Ascending aorta (tissue), 2 donors: Measurements from ENCODE around the gene MCTP1. TPM values are rescaled to one million over a fixed set of nuclear protein-coding genes. Genes with fewer than 3 reads are reported as not detected.
"Not testable (repeated sequence)": the region's sequence is repeated elsewhere in the genome, so short reads cannot be mapped to it uniquely, and the experiment has no call there.

Experiments
- DNase-seq, 2 donors: peaks; one replicate each; pipeline ENCODE4 v3.0.0-alpha.2; 2019; ENCODE audit warnings: low spot score in 2 of 2
- H3K27ac ChIP-seq, 2 donors: fragments of 200-600 bp; sonication (generic); one replicate each; pipeline ENCODE4 v1.5.1; 2016 to 2017; ENCODE audit warnings: mild to moderate bottlenecking in 1 of 2
- H3K27me3 ChIP-seq: fragments of 200-600 bp; sonication (generic); one replicate; pipeline ENCODE4 v1.5.1; 2017
- H3K36me3 ChIP-seq, 2 donors: fragments of 200-600 bp; sonication (generic); one replicate each; pipeline ENCODE4 v1.5.1; 2016
- H3K4me1 ChIP-seq, 2 donors: fragments of 200-600 bp; sonication (generic); one replicate each; pipeline ENCODE4 v1.5.1; 2016 to 2017; ENCODE audit warnings: mild to moderate bottlenecking in 1 of 2
- H3K4me3 ChIP-seq, 2 donors: fragments of 200-600 bp; sonication (generic); one replicate each; pipeline ENCODE4 v1.5.1; 2016 to 2017; ENCODE audit warnings: mild to moderate bottlenecking in 1 of 2
- H3K9me3 ChIP-seq, 2 donors: fragments of 200-600 bp; sonication (generic); one replicate each; pipeline ENCODE4 v1.5.1; 2016
- CTCF ChIP-seq, 3 experiments: fragments of 200-600 bp in 2 of 3; fragments of 450-650 bp in 1 of 3; sonication (generic) in 2 of 3; IDR thresholded peaks; one replicate each; pipeline ENCODE4 v1.5.1; 2016 to 2019; ENCODE audit warnings: antibody characterized with exemption in 3 of 3, mild to moderate bottlenecking in 1 of 3, moderate library complexity in 1 of 3
- intact Hi-C: fragments of 100-400 bp; cut with DNase I; formaldehyde crosslinking; loops from one replicate; pipeline ENCODE4 v1.15.1; 2023
- total RNA-seq: library from RNA; depleted of rRNA; stranded (reverse); fragments of >200 nt; gene quantifications from one replicate; pipeline ENCODE4 v1.1.0, GENCODE V29; 2016

The MCTP1 gene
- total RNA-seq, 1 donor from 2014 or later: 112 TPM

DNA sequence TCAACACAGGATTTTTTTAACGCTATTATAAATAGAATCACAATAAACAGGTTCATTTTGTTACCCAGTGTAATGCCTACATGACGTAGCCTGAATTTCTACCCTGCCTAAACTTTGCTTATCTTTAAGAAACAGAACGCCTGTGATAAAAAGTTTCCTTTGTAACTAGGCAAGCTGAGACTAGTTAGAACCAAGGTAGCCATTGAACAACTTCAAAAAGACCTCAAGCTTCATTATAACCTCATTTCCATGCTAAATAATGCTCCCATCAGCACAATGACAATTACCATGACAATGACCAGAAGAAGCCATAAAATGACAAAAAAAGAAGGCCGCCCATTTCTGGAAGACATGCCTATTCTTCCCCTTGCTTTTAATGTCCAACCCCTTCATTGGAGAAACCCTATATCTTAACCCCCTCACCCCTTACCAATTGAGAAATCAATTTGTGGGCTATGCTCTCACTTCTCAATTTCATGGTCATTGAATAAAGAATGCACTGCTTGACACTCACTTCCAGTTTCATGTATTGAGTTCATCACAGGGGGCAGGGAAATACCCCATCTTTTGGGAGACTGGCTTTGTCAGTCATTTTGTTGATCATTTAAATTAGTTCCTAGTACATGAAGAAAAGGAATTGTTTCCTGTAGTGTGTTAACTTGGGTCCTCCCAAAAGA lies 276.8 kb downstream of the MCTP1 start:
- no peaks in the 10 kb centered on the region for H3K27me3 ChIP-seq
- intact Hi-C loops: no loop called here
- no peak for TF ChIP-seq CTCF (IDR thresholded peaks at IDR 0.05)
- H3K4me1 ChIP-seq: no peaks in the 10 kb centered on the region
- peaks cover 0 to 7% of the 10 kb centered on the region in 2 donors for H3K9me3 ChIP-seq
- DNase-seq: no peak
- H3K27ac ChIP-seq: no peak overlapping the region
- no peak overlapping the region for H3K4me3 ChIP-seq
- no peaks in the 10 kb centered on the region for H3K36me3 ChIP-seq

GRCh38 chr5:95005811-95006210 lies 279.1 kb downstream of the MCTP1 start:
- H3K4me3 ChIP-seq: no peak overlapping the region
- no peak for DNase-seq
- TF ChIP-seq CTCF (IDR thresholded peaks at IDR 0.05): no peak
- H3K36me3 ChIP-seq: no peaks in the 10 kb centered on the region
- intact Hi-C loops: no loop called here
- H3K27me3 ChIP-seq: no peaks in the 10 kb centered on the region
- H3K4me1 ChIP-seq: no peaks in the 10 kb centered on the region
- H3K9me3 ChIP-seq: peaks cover 0 to 7% of the 10 kb centered on the region in 2 donors
- no peak overlapping the region for H3K27ac ChIP-seq

DNA sequence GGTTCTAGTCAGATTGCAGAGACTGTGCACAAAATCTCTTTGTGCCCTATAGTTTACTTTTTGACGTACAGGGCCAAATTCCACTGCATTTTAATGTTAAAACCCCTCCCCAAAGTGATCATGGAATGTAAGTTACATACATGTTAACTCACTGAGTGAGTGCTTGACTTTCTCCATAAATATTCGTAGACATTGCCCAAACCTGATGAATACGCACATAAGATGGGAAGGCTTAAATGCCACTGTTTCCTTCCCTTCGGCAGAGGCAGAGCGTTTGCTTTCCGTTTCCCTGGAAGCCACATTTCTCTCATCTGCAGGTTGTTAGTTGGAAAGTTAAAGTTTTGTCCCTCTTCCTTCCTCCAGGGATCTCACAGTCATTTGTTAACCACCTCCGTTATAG lies 286.2 kb downstream of the MCTP1 start:
- H3K36me3 ChIP-seq: no peaks in the 10 kb centered on the region
- no peak for TF ChIP-seq CTCF (IDR thresholded peaks at IDR 0.05)
- no peaks in the 10 kb centered on the region for H3K9me3 ChIP-seq
- DNase-seq: no peak
- H3K27ac ChIP-seq: no peak overlapping the region
- no peaks in the 10 kb centered on the region for H3K27me3 ChIP-seq
- H3K4me3 ChIP-seq: no peak overlapping the region
- no peaks in the 10 kb centered on the region for H3K4me1 ChIP-seq
- intact Hi-C loops: no loop called here

GRCh38 chr5:94994537-94994936 lies 290.4 kb downstream of the MCTP1 start:
- DNase-seq, H3K9me3 ChIP-seq, H3K4me1 ChIP-seq, H3K36me3 ChIP-seq, intact Hi-C loops, H3K27me3 ChIP-seq, H3K27ac ChIP-seq, H3K4me3 ChIP-seq: not testable (repeated sequence)

DNA sequence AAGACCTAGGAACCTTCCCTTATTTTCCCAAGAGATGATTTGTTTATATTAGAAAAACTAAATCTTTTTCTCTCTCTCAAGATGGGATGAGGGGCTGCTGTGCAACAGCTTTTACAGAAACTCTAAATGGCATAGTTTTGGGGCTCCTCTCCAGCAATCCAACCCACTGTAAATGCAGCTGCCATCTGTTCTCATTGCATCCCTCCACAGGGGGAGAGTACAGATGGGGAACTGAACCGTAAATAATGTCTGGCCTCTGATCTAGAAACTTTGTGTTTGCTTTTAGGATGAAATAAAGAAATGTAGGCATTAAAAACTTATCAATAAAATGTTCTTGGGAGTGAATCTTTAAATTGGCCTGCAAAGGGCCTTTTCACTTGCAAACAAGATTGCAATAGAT lies 291.4 kb downstream of the MCTP1 start:
- Histone ChIP-seq H3K4me3 (no peak overlapping the region), H3K36me3 (no peaks in the 10 kb centered on the region), H3K9me3 (no peaks in the 10 kb centered on the region), H3K27ac (no peak overlapping the region), H3K27me3 (no peaks in the 10 kb centered on the region), H3K4me1 (no peaks in the 10 kb centered on the region)
- TF ChIP-seq CTCF (IDR thresholded peaks at IDR 0.05): no peak
- DNase-seq: no peak
- intact Hi-C loops: no loop called here

GRCh38 chr5:94992325-94992724 lies 292.6 kb downstream of the MCTP1 start:
- Histone ChIP-seq H3K36me3 (no peaks in the 10 kb centered on the region), H3K4me1 (no peaks in the 10 kb centered on the region), H3K9me3 (no peaks in the 10 kb centered on the region), H3K27me3 (no peaks in the 10 kb centered on the region), H3K4me3 (no peak overlapping the region), H3K27ac (no peak overlapping the region)
- DNase-seq: no peak
- no peak for TF ChIP-seq CTCF (IDR thresholded peaks at IDR 0.05)
- intact Hi-C loops: no loop called here
